Testis (tissue), 3 donors: ENCODE data around the gene TRAPPC3. TPM values are rescaled to one million over a fixed set of nuclear protein-coding genes. Genes with fewer than 3 reads are reported as not detected.

Source experiments
- DNase-seq: peaks from one replicate; pipeline ENCODE4 v3.0.0-alpha.2; 2019
- H3K27ac ChIP-seq, 2 donors: fragments of 200-600 bp; sonication (generic); one replicate each; pipeline ENCODE4 v1.5.1; 2019
- H3K27me3 ChIP-seq: fragments of 200-600 bp; sonication (generic); one replicate; pipeline ENCODE4 v1.5.1; 2019
- H3K36me3 ChIP-seq: fragments of 200-600 bp; sonication (generic); one replicate; pipeline ENCODE4 v1.5.1; 2017; ENCODE audit warnings: low read depth; ENCODE audit errors: missing control alignments
- H3K4me1 ChIP-seq: fragments of 200-600 bp; sonication (generic); one replicate; pipeline ENCODE4 v1.5.1; 2019
- H3K4me3 ChIP-seq, 2 donors: fragments of 200-600 bp; sonication (generic); one replicate each; pipeline ENCODE4 v1.5.1; 2017 to 2019
- H3K9me3 ChIP-seq: fragments of 200-600 bp; sonication (generic); one replicate; pipeline ENCODE4 v1.5.1; 2017
- POLR2A ChIP-seq: fragments of 450-650 bp; IDR thresholded peaks from one replicate; pipeline ENCODE4 v1.6.1; 2017; ENCODE audit warnings: antibody characterized with exemption, mild to moderate bottlenecking, moderate library complexity
- WGBS, 2 donors: methylation state at CpG; one replicate each; pipeline ENCODE4 v1.1.5; 2018; 5-methylcytosine and 5-hydroxymethylcytosine counted together
- intact Hi-C: fragments of 100-400 bp; cut with DNase I; formaldehyde crosslinking; loops from one replicate; pipeline ENCODE4 v1.15.1; 2023; ENCODE audit warnings: low total_unique reads
- polyA plus RNA-seq: library from polyadenylated mRNA; stranded (reverse); fragments of 350-450 nt; fragmentation: Illumina TruSeq; extraction: RNeasy Lipid Tissue Mini Kit (QIAGEN cat#74804); gene quantifications from one replicate; pipeline ENCODE4 v1.2.3, GENCODE V29; 2014; ENCODE audit warnings: low read depth, low replicate concordance; ENCODE audit not compliant: insufficient read depth
- total RNA-seq, 2 donors: library from RNA; depleted of rRNA; stranded (reverse); fragments of >200 nt; gene quantifications; one replicate each; pipeline ENCODE4 v1.2.3, GENCODE V29; 2016
- TF ChIP-seq, protein P1 (sequence below), 3 experiments: fragments of 450-650 bp in 2 of 3; fragments of 200-600 bp in 1 of 3; sonication (generic) in 1 of 3; IDR thresholded peaks; one replicate each; pipeline ENCODE4 v1.5.1; 2016 to 2019; ENCODE audit warnings: antibody characterized with exemption in 3 of 3, mild to moderate bottlenecking in 2 of 3, moderate library complexity in 1 of 3

TRAPPC3 gene
- total and polyA plus RNA-seq, 3 donors from 2014 or later, result 109 to 146 (median 111) TPM

DNA sequence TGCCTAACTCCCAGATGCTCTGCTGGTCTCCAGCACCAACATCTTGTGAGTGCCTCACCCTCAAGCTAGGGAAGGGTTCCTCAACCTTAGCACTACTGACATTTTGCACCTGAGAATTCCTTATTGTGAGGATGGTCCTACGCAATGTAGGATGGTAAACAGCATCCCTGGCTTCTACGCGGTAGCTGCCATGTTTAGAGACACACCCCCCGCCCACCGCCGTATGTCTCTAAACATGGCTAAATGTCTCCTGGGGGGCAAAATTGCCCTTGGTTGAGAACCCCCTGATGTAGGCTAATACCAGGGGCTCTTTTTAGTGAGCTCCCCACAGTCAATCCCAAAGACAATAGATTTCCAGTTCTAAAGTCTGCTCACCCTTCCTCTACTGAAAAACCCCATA lies 4.2 kb upstream of the TRAPPC3 start:
- Histone ChIP-seq H3K27me3 (no peaks in the 10 kb centered on the region), H3K4me3 (no peak overlapping the region), H3K27ac (no peak overlapping the region), H3K4me1 (peaks cover 53% of the 10 kb centered on the region), H3K9me3 (no peaks in the 10 kb centered on the region), H3K36me3 (no peaks in the 10 kb centered on the region)
- 93 to 94% methylated on average over 6 of the region's 6 CpGs for WGBS, 2 donors
- intact Hi-C loops, result loop anchor here (10.0 kb wide), 1 partner anchor 131 kb away; no protein-coding TSS in a partner anchor
- DNase-seq, result no peak
- no peak for TF ChIP-seq POLR2A
- TF ChIP-seq, protein P1, sequence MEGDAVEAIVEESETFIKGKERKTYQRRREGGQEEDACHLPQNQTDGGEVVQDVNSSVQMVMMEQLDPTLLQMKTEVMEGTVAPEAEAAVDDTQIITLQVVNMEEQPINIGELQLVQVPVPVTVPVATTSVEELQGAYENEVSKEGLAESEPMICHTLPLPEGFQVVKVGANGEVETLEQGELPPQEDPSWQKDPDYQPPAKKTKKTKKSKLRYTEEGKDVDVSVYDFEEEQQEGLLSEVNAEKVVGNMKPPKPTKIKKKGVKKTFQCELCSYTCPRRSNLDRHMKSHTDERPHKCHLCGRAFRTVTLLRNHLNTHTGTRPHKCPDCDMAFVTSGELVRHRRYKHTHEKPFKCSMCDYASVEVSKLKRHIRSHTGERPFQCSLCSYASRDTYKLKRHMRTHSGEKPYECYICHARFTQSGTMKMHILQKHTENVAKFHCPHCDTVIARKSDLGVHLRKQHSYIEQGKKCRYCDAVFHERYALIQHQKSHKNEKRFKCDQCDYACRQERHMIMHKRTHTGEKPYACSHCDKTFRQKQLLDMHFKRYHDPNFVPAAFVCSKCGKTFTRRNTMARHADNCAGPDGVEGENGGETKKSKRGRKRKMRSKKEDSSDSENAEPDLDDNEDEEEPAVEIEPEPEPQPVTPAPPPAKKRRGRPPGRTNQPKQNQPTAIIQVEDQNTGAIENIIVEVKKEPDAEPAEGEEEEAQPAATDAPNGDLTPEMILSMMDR (IDR thresholded peaks at IDR 0.05), result no peak

DNA sequence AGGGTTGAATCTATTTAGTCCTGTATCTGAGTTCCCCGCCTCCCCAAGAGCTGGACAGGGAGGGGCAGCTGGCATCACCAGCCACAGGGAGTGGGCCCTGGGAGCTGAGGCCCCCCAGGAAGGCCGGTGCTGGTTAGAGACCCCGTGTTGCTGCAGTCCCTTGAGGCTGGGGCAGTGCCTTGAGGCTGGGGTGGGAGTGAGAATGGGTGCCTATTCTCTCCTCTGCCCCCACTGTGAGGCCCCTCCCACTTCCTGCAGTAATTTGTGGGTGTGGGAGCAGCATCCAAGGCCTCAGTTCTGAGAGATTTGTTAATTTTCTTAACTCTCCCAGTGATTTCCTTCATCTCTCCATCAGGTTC lies 2.5 kb upstream of the TRAPPC3 start:
- no peaks in the 10 kb centered on the region for H3K9me3 ChIP-seq
- WGBS, 2 donors, result 49 to 83% methylated on average over 2 to 3 of the region's 3 CpGs
- intact Hi-C loops, result loop anchor here (10.0 kb wide), 1 partner anchor 133 kb away; no protein-coding TSS in a partner anchor
- H3K36me3 ChIP-seq, result no peaks in the 10 kb centered on the region
- H3K4me3 ChIP-seq, result no peak overlapping the region
- H3K27ac ChIP-seq, result peak overlapping the region; percentile 87 to 94
- no peak for DNase-seq
- no peak for TF ChIP-seq POLR2A
- TF ChIP-seq, protein P1 (IDR thresholded peaks at IDR 0.05), result no peak
- no peaks in the 10 kb centered on the region for H3K27me3 ChIP-seq
- H3K4me1 ChIP-seq, result peaks cover 39% of the 10 kb centered on the region

DNA sequence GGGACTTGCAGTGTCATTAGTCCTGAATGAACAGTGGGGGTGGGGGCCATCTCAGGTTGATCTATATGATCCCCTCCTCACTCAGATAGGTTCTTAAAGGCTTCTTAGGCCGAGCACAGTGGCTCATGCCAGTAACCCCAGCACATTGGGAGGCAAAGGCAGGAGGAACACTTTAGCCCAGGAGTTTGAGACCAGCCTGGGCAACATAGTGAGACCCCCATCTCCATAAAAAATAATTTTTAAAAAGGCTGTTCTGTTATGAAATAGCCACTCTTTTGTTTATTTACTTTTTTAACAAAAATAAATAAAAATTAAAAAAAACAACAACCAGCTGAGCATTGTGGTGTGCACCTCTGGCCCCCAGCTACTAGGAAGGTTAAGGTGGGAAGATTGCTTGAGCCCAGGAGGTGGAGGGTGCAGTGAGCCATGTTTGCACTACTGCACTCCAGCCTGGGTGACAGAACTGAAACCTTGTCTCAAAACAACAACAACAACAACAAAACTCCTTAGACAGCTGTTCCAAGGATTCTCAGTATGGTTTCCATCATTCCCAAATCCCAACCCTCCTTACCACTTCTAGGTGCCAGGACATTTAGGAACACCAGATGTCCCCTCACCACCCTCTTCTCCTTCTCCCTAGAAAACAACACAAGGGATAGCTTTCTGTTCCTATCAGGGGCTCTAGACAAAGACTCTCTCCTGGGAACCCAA lies 2.0 kb upstream of the TRAPPC3 start:
- TF ChIP-seq, protein P1 (IDR thresholded peaks at IDR 0.05), result no peak
- TF ChIP-seq POLR2A, result no peak
- peaks cover 39% of the 10 kb centered on the region for H3K4me1 ChIP-seq
- intact Hi-C loops, result loop anchor here (10.0 kb wide), 1 partner anchor 134 kb away; no protein-coding TSS in a partner anchor
- no peak overlapping the region for H3K4me3 ChIP-seq
- 11 to 30% methylated on average over 1 of the region's 1 CpG for WGBS, 2 donors
- no peak for DNase-seq
- no peaks in the 10 kb centered on the region for H3K36me3 ChIP-seq
- H3K27me3 ChIP-seq, result no peaks in the 10 kb centered on the region
- peak overlapping the region; percentile 87 to 94 for H3K27ac ChIP-seq
- no peaks in the 10 kb centered on the region for H3K9me3 ChIP-seq

DNA sequence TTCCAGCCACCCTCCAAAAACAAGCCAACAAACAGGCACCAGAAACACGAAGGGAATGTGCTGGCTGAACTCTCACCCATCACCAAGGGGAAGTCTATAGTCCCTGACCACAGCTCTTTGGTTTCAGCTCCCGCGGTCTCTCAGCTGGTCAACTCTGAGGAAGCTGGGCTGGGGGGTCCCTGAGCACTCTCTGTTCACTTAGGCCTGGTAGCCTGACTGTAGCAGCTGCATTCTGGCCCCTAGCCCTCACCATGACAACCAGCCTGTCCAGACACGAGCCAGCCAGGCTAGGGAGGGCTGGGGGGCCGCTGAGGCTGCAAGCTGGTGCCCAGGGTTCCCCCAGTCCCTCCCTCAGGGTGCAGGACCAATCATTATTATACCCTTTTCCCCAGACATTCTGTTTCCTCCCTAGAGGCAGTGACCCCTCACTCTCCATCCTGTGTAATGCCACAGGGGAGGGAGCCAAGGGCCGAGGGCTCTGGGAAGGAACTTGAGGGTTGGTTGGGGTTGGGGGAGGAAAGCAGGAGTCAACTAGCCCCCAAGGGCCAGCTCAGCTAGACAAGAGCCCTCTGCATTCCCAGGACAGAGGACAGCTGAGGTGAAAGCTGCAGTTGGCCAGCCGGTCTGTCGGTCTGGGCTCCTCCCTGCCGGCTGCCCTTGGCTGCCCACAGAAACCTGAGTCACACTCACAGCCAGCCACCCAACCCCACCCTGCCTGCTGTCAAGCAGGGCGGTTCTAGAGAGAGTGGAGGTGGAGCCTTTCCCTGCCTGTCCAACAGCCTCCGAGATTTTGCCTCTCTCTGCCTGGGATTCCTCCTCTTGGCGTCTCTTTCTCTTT lies 1.2 kb upstream of the TRAPPC3 start:
- peak; percentile 95 for DNase-seq
- H3K27me3 ChIP-seq, result no peaks in the 10 kb centered on the region
- intact Hi-C loops, result loop anchor here (10.0 kb wide), 1 partner anchor 134 kb away; no protein-coding TSS in a partner anchor
- no peaks in the 10 kb centered on the region for H3K9me3 ChIP-seq
- no peaks in the 10 kb centered on the region for H3K36me3 ChIP-seq
- peak overlapping the region; percentile 87 to 94 for H3K27ac ChIP-seq
- peak; percentile 39 for TF ChIP-seq POLR2A
- TF ChIP-seq, protein P1 (IDR thresholded peaks at IDR 0.05), result no peak
- H3K4me1 ChIP-seq, result peaks cover 39% of the 10 kb centered on the region
- H3K4me3 ChIP-seq, result no peak overlapping the region
- WGBS, 2 donors, result 17 to 38% methylated on average over 4 to 12 of the region's 12 CpGs
